Activated CD8-positive, alpha-beta memory T cell treated with anti-CD3 and anti-CD28 coated beads, Interleukin-2, amount 50 U/mL, for 1 hour (primary cell): ENCODE data around the gene TTYH2.
A peak's percentile ranks its signal among the peaks of the same experiment; 100 is the strongest.

Source experiments
- DNase-seq: peaks from one replicate; pipeline ENCODE4 v3.0.0-alpha.2; 2020; ENCODE audit errors: extremely low read depth

Gene TTYH2

DNA sequence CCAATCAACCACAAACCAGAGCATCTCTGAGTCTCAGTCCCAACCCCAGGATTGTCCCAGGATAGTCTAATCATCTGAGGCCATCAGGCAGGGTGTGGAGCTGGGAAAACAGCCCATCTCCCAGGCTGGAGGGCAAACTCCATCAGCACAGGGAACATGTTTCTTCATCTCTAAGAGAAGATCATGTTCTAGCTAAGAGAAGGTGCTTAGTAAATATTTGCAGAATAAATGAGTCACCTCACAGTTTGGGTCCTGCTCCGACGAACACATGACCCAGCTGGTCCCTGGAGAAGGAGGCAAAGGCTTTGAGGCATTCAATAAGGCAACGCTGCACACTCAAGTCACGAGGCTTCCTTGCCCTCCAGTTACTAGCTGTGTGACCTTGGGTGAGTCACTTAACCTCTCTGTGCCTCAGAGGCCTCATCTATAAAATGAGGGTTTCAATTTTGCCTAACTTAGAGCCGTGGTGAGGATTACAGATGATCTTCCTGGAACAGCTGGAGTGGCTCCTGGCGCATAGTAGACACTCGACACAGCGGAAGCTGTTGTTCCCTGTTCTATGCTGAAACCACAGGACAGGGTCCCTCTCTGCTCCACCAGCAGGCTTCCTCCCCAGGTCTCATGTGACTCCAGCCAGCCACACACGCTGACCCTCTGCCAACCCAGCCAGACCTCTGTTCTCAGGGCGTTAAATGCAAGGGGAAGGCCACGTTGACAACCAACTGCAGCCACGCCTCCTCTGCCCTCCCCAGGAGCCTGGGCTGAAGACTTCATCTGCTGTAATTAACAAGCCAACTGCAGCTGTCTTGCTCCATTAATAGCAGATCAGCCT, 20.2 kb upstream of the TTYH2 start:
- no peak for DNase-seq

DNA sequence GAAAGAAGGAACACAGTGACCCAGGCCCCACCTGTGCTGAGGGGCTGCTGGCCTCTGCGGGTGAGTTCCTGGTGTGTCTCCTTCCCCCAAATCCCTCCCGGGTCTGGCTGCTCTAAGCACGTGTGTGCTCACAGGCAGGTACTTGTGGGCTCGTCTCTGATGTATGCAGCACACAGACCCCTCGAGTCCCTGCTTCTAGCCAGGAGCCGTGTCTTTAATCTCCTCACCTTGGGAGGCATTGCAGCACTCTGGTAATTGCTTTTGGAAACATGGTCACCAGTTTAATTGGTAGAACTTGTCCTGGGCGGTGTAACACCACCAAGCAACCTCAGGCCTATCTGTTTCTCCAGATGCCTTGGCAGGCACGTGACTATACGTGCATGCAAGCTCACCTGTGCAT, 18.7 kb upstream of the TTYH2 start:
- no peak for DNase-seq

DNA sequence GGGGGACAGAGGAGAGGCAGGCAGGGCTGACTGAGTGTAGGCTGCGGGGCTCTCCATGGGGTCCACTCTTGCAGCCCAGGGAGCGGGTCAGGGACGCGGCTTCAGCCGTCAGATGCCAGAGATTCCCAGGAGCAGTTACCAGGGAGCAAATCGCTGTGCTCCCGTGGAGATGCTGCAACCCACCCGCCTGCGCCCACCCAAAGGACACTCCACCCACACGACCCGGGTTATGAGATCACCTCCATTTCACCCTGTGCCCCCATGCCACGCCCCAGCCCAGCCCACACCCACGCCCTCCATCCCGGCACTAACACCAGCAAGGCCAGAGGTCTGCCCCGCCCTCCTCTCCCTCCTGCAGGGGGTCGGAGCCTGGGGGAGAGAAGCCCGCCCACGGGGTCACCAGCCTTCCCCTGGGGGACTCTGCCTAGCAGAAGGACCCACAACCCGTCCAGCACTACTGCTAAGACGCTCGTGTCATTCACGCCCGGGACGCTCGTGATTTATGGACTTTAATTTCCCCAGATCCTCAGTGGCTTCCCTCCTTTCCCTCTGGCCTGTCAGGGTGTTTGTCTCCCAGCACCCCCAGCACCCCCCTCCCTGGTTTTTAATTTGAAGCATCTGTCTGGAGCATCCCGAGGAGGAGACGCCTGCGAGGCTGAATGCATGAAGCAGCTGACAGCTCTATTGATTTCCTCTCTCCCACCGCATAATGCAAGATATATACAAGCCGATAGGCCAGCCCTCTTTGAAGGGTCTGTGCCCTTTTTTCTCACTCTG, 16.6 kb upstream of the TTYH2 start:
- DNase-seq = no peak

DNA sequence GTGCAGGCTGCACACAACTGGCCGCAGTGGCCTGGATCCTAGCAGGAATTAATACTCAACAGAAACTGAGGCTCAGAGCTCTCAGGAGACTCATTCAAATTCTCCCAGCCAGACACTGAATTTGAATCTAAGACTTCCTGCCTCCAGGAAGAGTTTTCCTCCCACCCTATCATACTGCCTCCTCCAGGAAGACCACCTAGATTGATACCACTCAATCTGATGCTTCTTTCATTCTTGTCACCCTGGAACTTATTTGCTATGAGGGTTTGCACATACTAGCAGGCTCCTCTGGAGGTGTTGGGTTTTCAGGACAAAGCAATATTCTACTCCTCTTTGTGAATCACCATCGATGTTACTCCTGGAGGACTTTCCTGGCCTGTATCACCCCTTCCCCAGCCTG, 15.6 kb upstream of the TTYH2 start:
- no peak for DNase-seq

DNA sequence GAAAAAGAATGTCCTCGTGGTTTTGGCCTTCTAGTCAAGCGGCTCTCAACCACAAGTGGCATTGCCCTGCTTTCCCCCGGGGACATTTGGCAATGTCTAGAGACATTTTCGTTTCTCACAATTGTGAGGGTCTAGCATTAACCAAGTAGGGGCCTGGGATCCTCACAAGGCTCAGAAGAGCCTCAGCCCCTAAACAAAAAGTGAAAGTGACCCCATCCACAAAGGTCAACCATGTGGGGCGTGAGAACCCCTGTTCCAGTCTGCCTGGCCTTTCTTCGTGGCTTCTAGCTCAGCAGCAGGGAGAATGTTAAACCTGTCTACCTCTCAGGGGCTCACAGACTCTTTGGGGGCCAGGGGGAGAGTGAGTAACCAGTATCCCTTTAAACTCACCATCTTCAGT, 14.7 kb upstream of the TTYH2 start:
- no peak for DNase-seq

DNA sequence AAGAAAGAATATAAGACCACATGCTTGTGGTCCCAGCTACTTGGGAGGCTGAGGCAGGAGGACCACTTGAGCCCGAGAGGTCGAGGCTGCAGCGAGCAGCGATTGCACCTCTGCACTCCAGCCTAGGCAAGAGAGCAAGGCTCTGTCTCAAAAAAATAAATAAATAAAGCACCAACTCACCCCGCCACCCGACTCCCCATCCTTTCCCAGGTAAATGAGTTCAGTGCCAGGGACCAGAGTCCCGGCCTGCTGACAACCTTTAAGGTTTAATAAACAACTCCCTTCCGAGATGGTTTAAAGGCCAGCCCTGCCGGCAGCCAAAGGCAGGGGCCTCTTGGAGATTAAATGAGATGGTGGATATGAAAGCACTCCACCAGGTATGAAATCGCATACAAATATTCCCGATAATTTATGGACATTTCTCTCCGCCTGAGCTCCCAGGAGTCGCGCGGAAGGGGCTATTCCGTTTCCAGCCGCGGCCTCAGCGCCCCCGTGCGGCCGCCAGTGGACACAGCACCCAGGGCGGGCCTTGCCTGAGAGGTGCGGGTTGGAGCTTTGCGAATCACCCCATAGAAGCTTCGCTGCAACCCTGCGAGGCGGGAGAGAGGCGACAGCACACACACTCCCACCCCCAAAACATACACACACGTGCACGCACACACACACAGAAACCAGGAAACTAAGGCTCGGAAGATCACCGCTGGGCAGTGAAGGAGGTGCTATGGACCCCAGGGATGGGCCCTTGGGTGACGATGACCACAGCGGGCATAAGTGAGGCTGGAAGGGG, 13.9 kb upstream of the TTYH2 start:
- DNase-seq = no peak

DNA sequence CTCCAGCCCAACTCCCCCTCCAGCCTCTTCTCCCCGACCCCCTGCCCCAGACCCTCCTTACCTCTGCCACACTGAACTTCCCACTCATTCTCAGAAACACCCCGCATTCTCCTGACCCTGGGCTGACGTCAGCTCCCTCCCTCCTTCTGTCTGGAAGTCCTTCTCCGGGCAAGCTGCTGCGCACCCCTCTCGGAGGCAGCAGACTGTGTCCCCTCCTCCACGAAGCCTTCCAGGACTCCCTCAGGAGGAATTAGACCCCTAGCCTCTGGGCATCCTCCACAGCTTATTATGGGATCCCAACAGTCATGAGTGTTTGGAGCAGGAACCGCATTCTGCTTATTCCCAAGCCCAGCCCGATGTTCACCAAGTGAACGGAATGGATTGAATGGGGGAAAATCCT, 13.3 kb upstream of the TTYH2 start:
- no peak for DNase-seq

DNA sequence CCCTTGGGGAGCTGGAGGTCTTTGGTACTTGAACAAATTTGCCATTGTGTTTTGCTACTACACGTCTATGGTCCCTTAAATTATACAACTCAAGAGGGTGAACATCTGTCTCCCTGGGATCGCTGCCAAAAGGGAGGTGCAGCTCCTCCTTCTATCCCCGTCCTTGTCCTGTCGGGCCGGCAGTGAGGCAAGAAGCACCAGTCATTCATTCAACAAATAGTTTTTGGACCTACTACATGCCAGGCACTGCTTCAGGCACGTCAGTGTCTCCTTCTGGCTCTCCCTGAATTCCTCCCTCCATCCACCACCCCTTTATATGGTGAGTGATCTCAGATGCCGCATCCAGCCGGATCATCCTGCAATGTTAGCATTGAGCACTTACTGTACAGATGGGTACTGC, 12.1 kb upstream of the TTYH2 start:
- no peak for DNase-seq

DNA sequence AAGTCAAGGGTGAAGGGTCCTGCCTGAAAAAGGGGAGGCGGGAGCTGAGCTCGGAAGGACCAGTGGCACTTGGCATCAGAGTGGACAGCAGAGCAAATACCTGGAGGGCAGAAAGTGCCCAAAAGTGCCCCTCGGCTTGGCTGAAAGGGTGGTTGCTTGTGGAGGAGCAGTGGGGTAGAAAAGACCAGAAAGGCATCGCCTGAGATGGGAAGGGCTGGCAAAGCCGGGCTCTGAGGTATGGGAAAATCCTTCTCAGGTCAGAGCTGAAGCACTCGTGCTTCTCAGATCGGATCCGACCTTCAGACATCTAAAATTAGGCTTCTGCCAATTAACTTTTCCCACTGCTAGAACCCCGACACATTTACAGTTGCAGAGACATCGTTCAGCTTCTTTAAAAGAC, 11.4 kb upstream of the TTYH2 start:
- DNase-seq = no peak

DNA sequence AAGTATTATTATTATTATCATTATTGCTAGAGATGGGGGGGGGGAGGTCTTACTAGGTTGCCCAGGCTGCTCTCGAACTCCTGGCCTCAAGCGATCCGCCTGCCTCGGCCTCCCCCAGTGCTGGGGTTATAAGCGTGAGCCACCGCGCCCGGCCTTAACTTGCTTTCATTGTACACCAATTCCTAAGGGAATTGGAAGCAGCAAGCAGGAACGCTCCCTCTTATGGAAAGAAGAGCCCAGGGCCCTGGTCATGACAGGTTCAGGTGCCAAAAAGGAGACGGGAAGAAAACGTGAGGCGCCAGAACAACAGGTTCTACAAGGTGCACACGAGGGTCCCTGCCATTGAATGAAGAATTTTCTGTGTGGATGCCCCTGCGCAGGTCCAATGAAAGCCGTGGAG, 10.4 kb upstream of the TTYH2 start:
- no peak for DNase-seq

DNA sequence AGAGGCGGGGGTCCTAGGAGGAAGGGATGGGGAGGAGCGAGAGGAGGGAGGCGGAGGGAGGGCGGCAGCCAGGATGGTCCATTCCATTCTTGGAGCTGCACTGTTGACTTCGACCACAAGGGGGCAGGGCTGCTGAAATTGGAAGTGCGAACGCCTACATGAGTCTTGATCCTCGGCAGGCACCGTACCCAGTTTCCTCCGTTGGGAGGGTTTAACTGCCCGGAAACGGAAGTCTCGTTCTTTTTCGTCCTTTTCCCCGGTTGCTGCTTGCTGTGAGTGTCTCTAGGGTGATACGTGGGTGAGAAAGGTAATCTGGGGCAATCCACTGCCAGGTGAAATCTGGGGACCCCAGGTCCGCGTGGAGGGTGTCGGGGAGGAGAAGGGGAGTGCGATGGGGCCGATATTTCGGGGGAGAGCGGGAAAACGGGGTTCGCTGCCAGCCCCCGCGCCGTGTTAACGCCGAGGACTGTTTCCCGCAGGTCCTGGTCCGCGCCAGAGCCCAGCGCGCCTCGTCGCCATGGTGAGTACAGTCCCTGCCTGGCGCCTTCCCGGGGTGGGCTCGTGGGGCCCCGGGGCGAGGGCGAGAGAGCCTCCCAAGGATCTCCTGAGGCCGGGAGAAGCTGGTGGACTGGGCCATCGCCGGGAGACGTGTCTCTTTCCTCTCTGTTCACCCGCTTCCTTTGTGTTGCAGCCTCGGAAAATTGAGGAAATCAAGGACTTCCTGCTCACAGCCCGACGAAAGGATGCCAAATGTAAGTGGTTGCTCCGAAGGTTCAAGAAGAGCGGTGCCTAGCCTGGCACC, 9.7 kb upstream of the TTYH2 start, which contains the start of gene RPL38:
TSS of gene RPL38 (plus strand) at position 240 of the 802 bp plus-strand sequence. CDS start at position 518, 278 bp downstream.
- peak; percentile 87 for DNase-seq

DNA sequence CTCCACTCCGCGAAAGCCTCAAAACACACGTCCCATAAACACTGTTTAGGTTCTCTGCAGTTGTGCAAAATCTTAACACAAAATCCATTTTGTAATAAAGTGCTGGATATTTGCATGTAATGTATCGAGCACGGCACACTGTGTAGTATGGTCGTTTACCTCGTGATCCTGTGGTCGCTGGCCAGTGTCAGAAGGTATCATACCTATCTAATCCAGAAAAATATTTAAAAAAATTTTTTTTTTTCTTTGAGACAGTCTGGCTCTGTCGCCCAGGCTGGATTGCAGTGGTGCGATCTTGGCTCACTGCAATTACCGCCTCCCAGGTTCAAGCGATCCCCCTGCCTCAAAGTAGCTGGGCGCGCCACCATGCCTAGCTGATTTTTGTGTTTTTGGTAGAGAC, 8.9 kb upstream of the TTYH2 start:
- no peak for DNase-seq

DNA sequence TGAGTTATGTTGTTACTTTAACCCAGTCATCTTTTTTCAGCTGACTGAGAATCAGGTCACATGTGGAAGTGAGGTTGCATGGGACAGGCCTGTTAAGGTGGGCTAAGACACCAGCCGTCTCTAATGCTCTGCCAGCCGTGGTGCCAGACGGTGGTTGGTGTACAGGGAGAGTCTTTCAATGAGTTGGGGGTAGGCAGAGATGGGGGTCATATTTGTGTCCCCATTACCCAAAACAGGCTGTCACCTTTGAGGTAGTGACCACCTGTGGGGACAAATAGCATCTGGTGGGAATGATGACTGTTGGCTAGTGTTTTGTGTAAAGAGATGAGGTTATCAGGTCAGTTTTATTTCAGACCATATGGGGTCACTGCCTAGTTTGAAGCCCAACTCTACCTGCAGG, 8.1 kb upstream of the TTYH2 start:
- no peak for DNase-seq

DNA sequence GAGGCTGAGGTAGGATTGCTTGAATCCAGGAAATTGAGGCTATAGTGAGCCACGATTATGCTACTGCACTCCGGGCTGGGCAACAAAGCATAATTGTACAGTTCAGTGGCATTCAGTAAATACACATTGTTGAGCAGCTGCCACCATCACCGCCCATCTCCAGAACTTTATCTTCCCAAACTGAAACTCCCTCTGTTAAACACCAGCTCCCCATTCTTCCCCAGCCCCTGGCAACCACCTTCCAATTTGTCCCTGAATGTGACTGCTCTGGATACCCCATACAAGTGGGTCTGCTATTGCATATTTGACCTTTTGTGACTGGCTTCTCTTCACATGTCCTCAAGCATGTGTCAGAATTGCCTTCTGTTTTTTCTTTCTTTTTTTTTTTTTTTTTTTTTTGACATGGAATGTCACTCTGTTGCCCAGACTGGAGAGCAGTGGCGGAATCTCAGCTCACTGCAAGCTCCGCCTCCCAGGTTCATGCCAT, 7.0 kb upstream of the TTYH2 start:
- no peak for DNase-seq

DNA sequence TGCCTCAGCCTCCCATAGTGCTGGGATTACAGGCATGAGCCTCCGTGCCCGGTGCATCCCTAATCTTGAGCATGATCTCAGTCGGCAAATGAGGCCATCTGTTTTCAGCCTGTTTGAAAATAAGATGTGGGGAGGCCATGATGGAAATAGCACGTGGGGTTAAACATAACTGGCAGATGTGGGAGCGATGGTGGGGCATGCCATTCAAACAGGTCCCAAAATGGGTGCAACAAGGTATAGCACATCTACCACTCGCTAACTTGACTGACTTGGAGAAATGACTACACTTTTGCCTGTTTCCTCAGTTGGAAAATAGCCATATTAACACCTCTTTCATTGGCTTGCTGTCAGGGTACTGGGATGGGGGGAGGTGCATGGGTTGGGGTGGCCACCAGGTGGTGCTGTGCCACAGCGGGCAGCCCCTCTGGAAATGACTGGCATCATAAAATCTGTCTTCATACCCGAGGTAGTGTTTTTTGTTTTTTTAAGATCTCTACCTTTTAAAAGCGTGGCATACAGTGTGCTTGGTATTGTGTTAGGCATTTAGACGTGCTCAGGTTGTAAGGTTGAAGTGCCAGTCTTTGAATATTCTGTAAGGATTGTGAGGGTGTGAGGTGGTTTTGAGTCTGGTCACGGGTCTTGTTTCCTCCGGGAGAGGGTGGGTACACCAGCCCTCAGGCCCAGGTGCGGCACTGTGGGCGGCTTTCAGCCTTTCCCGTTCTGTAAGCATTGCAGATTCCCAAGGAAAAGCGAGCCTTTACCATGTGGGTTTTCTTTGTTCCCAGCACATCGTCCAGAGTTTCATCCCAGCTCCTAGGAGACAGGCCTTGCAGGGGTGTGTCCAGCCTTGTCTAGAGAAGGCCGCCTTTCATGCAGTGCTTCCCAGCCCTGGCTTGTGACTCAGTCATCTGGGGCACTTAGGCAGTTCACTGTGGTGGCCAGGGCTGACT, 2.9 kb upstream of the TTYH2 start:
- peak; percentile 26 for DNase-seq

DNA sequence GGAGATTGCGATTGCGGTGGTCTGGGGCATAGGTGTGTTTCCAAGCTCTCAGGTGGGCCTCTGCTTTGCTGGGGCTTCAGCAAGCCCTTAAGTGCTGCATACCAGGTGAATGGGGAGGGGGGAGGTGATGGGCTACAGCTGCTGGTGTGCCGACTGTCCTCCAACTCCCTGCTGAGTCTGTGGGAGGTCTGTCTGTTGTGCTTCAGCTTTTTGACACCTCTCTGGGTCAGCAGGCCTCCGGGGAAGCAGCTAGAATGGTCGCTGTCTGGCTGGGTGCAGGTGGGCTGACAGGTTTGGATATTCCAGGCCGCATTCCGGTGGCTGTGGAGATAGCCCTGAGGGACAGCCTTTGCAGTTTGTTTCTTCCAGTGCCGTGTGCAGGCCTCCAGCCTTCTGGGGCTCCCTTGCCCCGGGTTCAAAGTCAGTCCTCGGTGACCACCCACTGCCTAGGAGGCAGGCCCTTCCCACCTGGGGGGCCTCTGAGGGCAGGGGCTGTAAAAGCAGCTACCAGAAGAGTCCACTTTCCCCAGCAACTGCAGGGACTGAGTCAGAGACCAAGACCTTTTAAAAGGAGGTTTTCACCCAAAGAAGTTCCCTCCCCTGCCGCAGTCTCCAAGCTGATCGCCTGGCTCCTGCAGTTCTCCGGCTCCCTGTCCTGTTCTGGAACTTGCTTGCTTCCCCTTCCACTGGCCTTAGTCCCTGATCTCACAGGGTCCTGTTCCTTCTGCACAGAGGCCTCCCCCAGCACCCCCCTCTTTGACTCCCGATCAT, 2.0 kb upstream of the TTYH2 start:
- no peak for DNase-seq

DNA sequence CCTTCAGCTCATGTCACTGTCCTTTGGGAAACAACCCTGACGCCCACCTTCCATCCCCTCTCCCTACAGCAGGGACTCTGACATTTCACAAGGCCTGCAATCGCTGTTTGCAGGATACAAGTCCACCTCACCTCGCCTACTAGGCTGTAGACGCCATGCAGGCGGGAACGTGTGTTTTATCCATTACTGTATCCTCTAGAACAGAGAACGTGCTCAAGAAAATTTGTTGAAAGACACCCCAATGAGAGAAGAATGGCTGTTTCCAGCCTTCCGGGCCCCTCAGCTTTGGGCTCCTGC, 1.5 kb upstream of the TTYH2 start:
- no peak for DNase-seq

DNA sequence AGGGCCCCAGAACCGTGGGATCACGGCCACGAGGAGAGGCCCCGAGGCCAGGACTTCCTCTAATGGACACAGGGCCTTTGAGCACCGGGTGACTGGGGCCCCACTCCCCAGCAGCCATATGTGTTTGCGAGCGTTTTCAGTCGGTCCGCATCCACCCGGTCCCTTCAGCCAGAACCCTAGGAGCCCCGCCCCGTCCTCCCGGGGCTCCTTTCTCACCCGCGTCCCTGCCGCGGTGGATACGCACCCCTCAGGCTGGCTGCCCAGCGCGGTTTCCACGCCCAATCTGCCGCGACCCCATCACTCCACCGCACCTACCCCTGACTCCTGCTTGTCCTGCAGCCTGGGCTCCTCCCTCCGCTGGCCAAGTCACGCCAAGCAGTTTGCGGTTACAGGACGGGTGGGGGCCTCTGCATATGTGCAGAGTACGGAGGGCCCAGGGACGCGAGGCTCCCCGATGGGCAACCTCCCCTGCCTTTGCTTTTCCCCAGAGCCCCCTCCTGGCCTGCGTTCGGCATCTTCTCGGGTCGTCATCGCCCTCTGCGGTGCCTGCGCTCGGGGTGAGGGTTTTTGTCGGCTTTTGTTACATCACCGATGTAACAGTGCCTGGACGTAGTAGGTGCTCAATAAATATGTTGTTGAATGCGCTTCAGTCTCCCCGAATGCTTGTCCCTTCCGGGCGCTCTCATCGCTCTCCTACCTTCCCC, 1.0 kb upstream of the TTYH2 start:
- DNase-seq = no peak

DNA sequence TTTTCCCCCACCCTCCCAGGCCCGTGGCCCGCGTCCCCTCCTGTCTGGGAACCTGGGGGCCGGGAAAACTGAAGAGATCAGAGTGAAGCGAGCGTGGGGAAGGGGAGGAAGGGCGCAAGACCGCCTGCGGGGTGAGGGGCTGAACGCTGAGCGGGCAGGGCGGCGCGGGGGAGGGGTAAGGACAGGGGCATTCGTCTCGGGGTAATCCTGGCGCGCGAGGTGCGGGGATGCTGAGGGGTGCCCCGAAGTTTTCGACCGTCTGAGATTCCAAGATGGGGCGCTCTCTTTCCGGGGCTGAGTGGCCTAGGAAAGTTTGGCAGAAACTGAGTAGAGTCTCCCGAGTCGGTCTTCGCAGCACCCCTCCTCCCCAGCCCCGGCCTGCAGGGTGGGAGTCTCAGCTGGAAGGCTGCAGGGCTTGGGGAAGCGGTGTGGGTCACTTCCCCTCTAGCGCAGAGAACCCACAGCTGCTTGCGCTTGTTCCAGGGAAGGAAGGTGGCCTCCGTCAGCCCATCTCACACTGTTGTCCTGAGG, 555 bp downstream of the TTYH2 start:
- no peak for DNase-seq
